Mesenchymal stem cell (in vitro differentiated cells and primary cell): Measurements from ENCODE around the gene SLC49A3.
"Not testable (repeated sequence)": the region's sequence is repeated elsewhere in the genome, so short reads cannot be mapped to it uniquely, and the experiment has no call there.

Experiments used
- DNase-seq: peaks from one replicate; pipeline ENCODE4 v3.0.0-alpha.2; 2013
- H2AFZ ChIP-seq: one replicate; pipeline ENCODE4 v1.6.1; 2013; ENCODE audit warnings: low read depth, mild to moderate bottlenecking, control low read depth, inconsistent platforms, low read length, moderate library complexity
- H2AK5ac ChIP-seq: 2 replicates; pipeline ENCODE4 v1.6.1; 2013; ENCODE audit warnings: low read length, moderate library complexity, mild to moderate bottlenecking, inconsistent platforms; ENCODE audit not compliant: severe bottlenecking
- H2BK120ac ChIP-seq: one replicate; pipeline ENCODE4 v1.6.1; 2013; ENCODE audit warnings: low read depth, mild to moderate bottlenecking, inconsistent platforms, low read length, moderate library complexity
- H2BK12ac ChIP-seq, 2 experiments: one replicate each; pipeline ENCODE4 v1.6.1; 2013; ENCODE audit warnings: inconsistent platforms in 2 of 2, low read length in 2 of 2, mild to moderate bottlenecking in 2 of 2, moderate library complexity in 2 of 2, control low read depth in 1 of 2
- H2BK15ac ChIP-seq: one replicate; pipeline ENCODE4 v1.6.1; 2013; ENCODE audit warnings: mild to moderate bottlenecking, low read depth, inconsistent platforms; ENCODE audit not compliant: poor library complexity, severe bottlenecking
- H2BK5ac ChIP-seq: 2 replicates; pipeline ENCODE4 v1.6.1; 2013; ENCODE audit warnings: low read depth, mild to moderate bottlenecking, low read length, control low read depth, inconsistent platforms; ENCODE audit not compliant: poor library complexity, severe bottlenecking
- H3K14ac ChIP-seq, 2 experiments: one replicate each; pipeline ENCODE4 v1.6.1; 2013; ENCODE audit warnings: inconsistent platforms in 2 of 2, low read length in 2 of 2, control low read depth in 1 of 2, mild to moderate bottlenecking in 1 of 2, moderate library complexity in 1 of 2
- H3K18ac ChIP-seq, 2 experiments: one replicate each; pipeline ENCODE4 v1.6.1; 2013; ENCODE audit warnings: inconsistent platforms in 2 of 2, low read length in 2 of 2, control low read depth in 1 of 2, low read depth in 1 of 2, mild to moderate bottlenecking in 1 of 2
- H3K23ac ChIP-seq, 2 experiments: one replicate each; pipeline ENCODE4 v1.6.1; 2013; ENCODE audit warnings: inconsistent platforms in 2 of 2, low read length in 2 of 2, mild to moderate bottlenecking in 2 of 2, moderate library complexity in 2 of 2, control low read depth in 1 of 2
- H3K27ac ChIP-seq: 2 replicates; pipeline ENCODE4 v1.5.1; 2013; ENCODE audit warnings: mild to moderate bottlenecking, moderate library complexity, low read length, control low read depth, inconsistent platforms; ENCODE audit not compliant: poor library complexity, severe bottlenecking
- H3K27me3 ChIP-seq, 2 experiments: 2 replicates each; pipeline versions ENCODE4 v1.6.1 to v1.7.0; 2013; ENCODE audit warnings: low read length in 2 of 2, mild to moderate bottlenecking in 2 of 2, moderate library complexity in 2 of 2, control low read depth in 1 of 2, inconsistent platforms in 1 of 2; ENCODE audit not compliant: control insufficient read depth in 1 of 2, insufficient read depth in 1 of 2
- H3K36me3 ChIP-seq, 2 experiments: 2 replicates each; pipeline versions ENCODE4 v1.6.1 to v1.7.0; 2013; ENCODE audit warnings: low read length in 2 of 2, control low read depth in 1 of 2, inconsistent platforms in 1 of 2, low read depth in 1 of 2, mild to moderate bottlenecking in 1 of 2; ENCODE audit not compliant: insufficient read depth in 2 of 2, control insufficient read depth in 1 of 2
- H3K4ac ChIP-seq, 2 experiments: one replicate each; pipeline ENCODE4 v1.6.1; 2013; ENCODE audit warnings: inconsistent platforms in 2 of 2, low read length in 2 of 2, mild to moderate bottlenecking in 2 of 2, moderate library complexity in 2 of 2, control low read depth in 1 of 2, low read depth in 1 of 2
- H3K4me1 ChIP-seq: 2 replicates; pipeline ENCODE4 v1.6.1; 2013; ENCODE audit warnings: low read depth, low read length, control low read depth; ENCODE audit not compliant: control insufficient read depth, insufficient read depth
- H3K4me2 ChIP-seq: 2 replicates; pipeline ENCODE4 v1.6.1; 2013; ENCODE audit warnings: low read length, mild to moderate bottlenecking, inconsistent platforms; ENCODE audit not compliant: poor library complexity, severe bottlenecking
- H3K4me3 ChIP-seq, 2 experiments: 2 replicates each; pipeline versions ENCODE4 v1.5.1 to v1.7.0; 2013; ENCODE audit warnings: low read length in 2 of 2, mild to moderate bottlenecking in 2 of 2, control low read depth in 1 of 2, low read depth in 1 of 2; ENCODE audit not compliant: insufficient read depth in 1 of 2
- H3K79me1 ChIP-seq: replicated peaks from 2 replicates; pipeline ENCODE4 v1.6.1; 2013; ENCODE audit warnings: mild to moderate bottlenecking, control low read depth, low read length, inconsistent platforms; ENCODE audit not compliant: poor library complexity, severe bottlenecking
- H3K9ac ChIP-seq: 2 replicates; pipeline ENCODE4 v1.7.0; 2013; ENCODE audit warnings: mild to moderate bottlenecking, low read length, moderate library complexity
- H3K9me3 ChIP-seq: 2 replicates; pipeline ENCODE4 v1.7.0; 2013; ENCODE audit warnings: mild to moderate bottlenecking, low read length; ENCODE audit not compliant: control insufficient read depth
- H4K8ac ChIP-seq: one replicate; pipeline ENCODE4 v1.6.1; 2013; ENCODE audit warnings: inconsistent platforms, mild to moderate bottlenecking, low read length, moderate library complexity
- H4K91ac ChIP-seq: one replicate; pipeline ENCODE4 v1.6.1; 2013; ENCODE audit warnings: mild to moderate bottlenecking, low read length, inconsistent platforms
- WGBS: methylation state at CpG from one replicate; pipeline ENCODE4 v1.1.7; 2013; ENCODE audit warnings: mixed read lengths; 5-methylcytosine and 5-hydroxymethylcytosine counted together

The SLC49A3 gene

DNA sequence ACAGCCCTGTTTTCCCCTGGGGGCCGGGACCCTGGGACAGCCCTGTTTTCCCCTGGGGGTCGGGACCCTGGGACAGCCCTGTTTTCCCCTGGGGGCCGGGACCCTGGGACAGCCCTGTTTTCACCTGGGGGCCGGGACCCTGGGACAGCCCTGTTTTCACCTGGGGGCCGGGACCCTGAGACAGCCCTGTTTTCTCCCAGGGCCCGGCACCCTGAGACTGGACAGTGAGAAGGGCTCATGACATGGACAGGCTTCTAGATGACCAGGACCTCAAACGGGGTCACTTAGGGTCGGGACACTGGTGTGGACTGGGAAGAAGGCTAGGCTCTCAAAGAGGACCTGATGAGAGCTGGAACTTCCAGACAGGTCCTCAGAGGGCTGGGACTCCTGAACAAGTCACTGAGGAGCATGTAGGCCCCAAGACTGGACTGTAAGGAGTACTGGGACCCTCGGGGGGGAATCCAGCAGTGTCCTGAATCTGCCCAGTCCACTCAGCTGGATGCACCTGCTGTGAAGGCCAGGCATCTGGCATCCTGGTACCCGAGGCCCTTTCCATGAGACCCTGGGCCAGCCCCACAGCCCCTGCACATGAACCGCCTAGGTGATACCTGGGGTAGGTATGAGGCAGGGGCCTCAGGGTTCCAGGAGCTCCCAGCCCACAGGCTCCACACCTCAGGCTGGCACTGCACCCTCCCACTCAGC lies 19.1 kb upstream of the SLC49A3 start:
- no peak overlapping the region for H4K8ac ChIP-seq
- no peak overlapping the region for H3K23ac ChIP-seq
- H3K9me3 ChIP-seq, result no peaks in the 10 kb centered on the region
- H3K36me3 ChIP-seq, result peaks cover 3 to 19% of the 10 kb centered on the region in 2 experiments
- H3K4me3 ChIP-seq, result peak overlapping the region in 1 of 2 experiments; percentile 44
- no peak overlapping the region for H2BK120ac ChIP-seq
- H3K4me1 ChIP-seq, result peaks cover 37% of the 10 kb centered on the region
- no peak overlapping the region for H3K18ac ChIP-seq
- no peak overlapping the region for H3K9ac ChIP-seq
- H3K27me3 ChIP-seq, result peaks cover 0 to 8% of the 10 kb centered on the region in 2 experiments
- H2BK15ac ChIP-seq, result no peak overlapping the region
- H3K4ac ChIP-seq, result no peak overlapping the region
- H3K4me2 ChIP-seq, result peak overlapping the region; percentile 51
- H2AFZ ChIP-seq, result no peak overlapping the region
- DNase-seq, result no peak
- no peak overlapping the region for H2AK5ac ChIP-seq
- no peak overlapping the region for H3K27ac ChIP-seq
- WGBS, result 98% methylated on average over 11 of the region's 11 CpGs
- H2BK5ac ChIP-seq, result no peak overlapping the region
- H4K91ac ChIP-seq, result no peak overlapping the region
- peak overlapping the region in 1 of 2 experiments; percentile 1 for H3K14ac ChIP-seq
- peaks cover 3% of the 10 kb centered on the region for H3K79me1 ChIP-seq
- no peak overlapping the region for H2BK12ac ChIP-seq

DNA sequence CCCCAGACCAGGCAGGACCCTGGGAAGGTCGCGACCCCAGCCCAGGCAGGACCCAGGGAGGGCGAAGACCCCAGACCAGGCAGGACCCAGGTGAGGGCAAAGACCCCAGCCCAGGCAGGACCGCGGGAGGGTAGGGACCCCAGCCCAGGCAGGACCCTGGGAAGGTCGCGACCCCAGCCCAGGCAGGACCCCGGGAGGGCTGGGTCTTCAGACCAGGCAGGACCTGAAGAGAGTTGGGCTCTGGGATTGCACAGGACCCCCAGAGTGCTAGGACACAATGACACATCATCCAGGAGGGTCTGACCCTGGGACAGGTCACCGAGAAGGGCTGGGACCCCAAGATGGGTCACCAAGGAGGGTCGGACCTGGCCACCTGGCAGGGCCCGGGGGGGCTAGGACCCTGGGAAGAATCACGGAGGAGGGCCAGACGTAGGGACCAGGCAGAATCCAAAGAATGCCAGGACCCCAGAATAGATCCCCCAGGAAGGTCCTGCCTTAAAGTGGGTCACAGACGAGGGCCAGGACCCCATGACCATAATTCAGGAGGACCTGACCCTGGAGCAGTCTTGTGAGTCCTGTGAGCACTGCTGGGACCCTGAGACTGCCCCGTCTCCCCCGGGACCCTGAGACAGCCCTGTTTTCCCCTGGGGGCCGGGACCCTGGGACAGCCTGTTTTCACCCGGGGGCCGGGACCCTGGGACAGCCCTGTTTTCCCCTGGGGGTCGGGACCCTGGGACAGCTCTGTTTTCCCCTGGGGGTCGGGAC lies 18.1 kb upstream of the SLC49A3 start:
- Histone ChIP-seq H2BK15ac (no peak overlapping the region), H3K4ac (no peak overlapping the region), H3K9ac (peak overlapping the region; percentile 99), H3K4me1 (peaks cover 34% of the 10 kb centered on the region), H3K14ac (peak overlapping the region in 1 of 2 experiments; percentile 96), H3K18ac (no peak overlapping the region), H3K79me1 (peaks cover 3% of the 10 kb centered on the region), H2BK5ac (no peak overlapping the region), H4K91ac (no peak overlapping the region), H3K4me2 (peak overlapping the region; percentile 89), H2BK120ac (no peak overlapping the region), H3K23ac (no peak overlapping the region), H2AFZ (no peak overlapping the region), H2BK12ac (no peak overlapping the region), H3K27me3 (peaks cover 0 to 15% of the 10 kb centered on the region in 2 experiments), H2AK5ac (no peak overlapping the region), H3K27ac (no peak overlapping the region), H3K36me3 (peaks cover 3 to 16% of the 10 kb centered on the region in 2 experiments), H4K8ac (no peak overlapping the region), H3K9me3 (no peaks in the 10 kb centered on the region), H3K4me3 (peak overlapping the region; percentile 90 to 91)
- WGBS, result 89% methylated on average over 21 of the region's 21 CpGs
- no peak for DNase-seq

DNA sequence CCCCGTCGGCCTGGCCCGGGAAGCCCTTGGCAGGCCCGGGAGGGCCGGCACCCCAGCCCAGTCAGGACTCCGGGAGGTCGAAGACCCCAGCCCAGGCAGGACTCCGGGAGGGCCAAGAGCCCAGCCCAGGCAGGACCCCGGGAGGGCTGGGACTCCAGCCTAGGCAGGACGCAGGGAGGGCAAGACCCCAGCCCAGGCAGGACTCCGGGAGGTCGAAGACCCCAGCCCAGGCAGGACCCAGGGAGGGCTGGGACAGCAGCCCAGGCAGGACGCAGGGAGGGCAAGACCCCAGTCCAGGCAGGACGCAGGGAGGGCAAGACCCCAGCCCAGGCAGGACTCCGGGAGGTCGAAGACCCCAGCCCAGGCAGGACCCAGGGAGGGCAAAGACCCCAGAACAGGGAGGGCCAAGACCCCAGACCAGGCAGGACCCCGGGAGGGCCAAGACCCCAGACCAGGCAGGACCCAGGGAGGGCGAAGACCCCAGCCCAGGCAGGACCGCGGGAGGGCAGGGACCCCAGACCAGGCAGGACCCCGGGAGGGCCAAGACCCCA lies 17.2 kb upstream of the SLC49A3 start:
- Histone ChIP-seq H3K36me3 (peaks cover 3 to 16% of the 10 kb centered on the region in 2 experiments), H3K23ac (peak overlapping the region in 1 of 2 experiments; percentile 6), H3K9ac (peak overlapping the region; percentile 99), H3K14ac (peak overlapping the region; percentile 92 to 95), H2BK5ac (peak overlapping the region; percentile 88), H4K91ac (peak overlapping the region; percentile 96), H3K4me3 (peak overlapping the region; percentile 90 to 91), H3K18ac (peak overlapping the region; percentile 95 to 96), H3K27me3 (peaks cover 0 to 15% of the 10 kb centered on the region in 2 experiments), H3K4me1 (peaks cover 34% of the 10 kb centered on the region), H3K4ac (peak overlapping the region; percentile 10 to 89), H2BK120ac (peak overlapping the region; percentile 65), H2AK5ac (peak overlapping the region; percentile 2), H3K4me2 (peak overlapping the region; percentile 68), H4K8ac (peak overlapping the region; percentile 5)
- not testable (repeated sequence) for H3K9me3 ChIP-seq, DNase-seq, H3K79me1 ChIP-seq, H2BK12ac ChIP-seq, H3K27ac ChIP-seq, H2BK15ac ChIP-seq, H2AFZ ChIP-seq
- 13% methylated on average over 21 of the region's 21 CpGs for WGBS
